Neuron (in vitro differentiated cells): ENCODE measurements around the gene ERGIC1.

Experiments
- H2AFZ ChIP-seq: one replicate; pipeline ENCODE4 v1.6.1; 2013; ENCODE audit warnings: low read depth, mild to moderate bottlenecking, inconsistent platforms, low read length, moderate library complexity
- H3K27me3 ChIP-seq: one replicate; pipeline ENCODE4 v1.6.1; 2013; ENCODE audit warnings: low read length; ENCODE audit not compliant: insufficient read depth
- H3K36me3 ChIP-seq: one replicate; pipeline ENCODE4 v1.6.1; 2013; ENCODE audit warnings: low read length; ENCODE audit not compliant: insufficient read depth
- H3K4me1 ChIP-seq: one replicate; pipeline ENCODE4 v1.6.1; 2013; ENCODE audit warnings: low read length; ENCODE audit not compliant: insufficient read depth
- H3K4me3 ChIP-seq: 2 replicates; pipeline ENCODE4 v1.5.1; 2013; ENCODE audit warnings: mild to moderate bottlenecking, low read length, moderate library complexity
- H3K9me3 ChIP-seq: one replicate; pipeline ENCODE4 v1.6.1; 2013; ENCODE audit warnings: low read length

Gene ERGIC1

GRCh38 chr5:172935096-172935495 lies 101.0 kb downstream of the ERGIC1 start:
- H3K36me3 ChIP-seq: peaks cover 24% of the 10 kb centered on the region
- H3K4me3 ChIP-seq: no peak overlapping the region
- no peaks in the 10 kb centered on the region for H3K9me3 ChIP-seq
- no peak overlapping the region for H2AFZ ChIP-seq
- H3K27me3 ChIP-seq: no peaks in the 10 kb centered on the region
- H3K4me1 ChIP-seq: peaks cover 19% of the 10 kb centered on the region

DNA sequence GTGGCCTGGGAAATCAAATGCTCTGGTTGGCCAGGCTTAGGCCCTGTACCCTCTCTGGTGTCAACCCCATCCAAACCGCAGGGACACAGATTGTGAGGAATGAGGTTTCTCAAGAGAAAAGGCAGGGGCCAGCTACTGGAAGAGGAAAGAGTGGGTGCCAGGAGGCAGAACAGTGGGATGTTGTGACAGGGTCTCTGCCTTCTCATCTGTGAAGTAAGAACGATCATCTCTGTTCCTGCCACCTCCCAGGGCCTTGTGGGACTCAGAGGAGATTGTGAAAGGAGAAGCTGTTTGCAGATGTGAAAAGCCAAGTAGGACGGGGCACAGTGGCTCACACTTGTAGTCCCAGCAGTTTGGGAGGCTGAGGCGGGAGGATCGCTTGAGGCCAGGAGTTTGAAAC lies 102.3 kb downstream of the ERGIC1 start:
- H3K36me3 ChIP-seq: peaks cover 24% of the 10 kb centered on the region

GRCh38 chr5:172939071-172939470 lies 105.0 kb downstream of the ERGIC1 start:
- no peak overlapping the region for H2AFZ ChIP-seq
- peaks cover 32% of the 10 kb centered on the region for H3K36me3 ChIP-seq

More for the DNA sequence above, 102.3 kb downstream of the ERGIC1 start:
- H3K4me3 ChIP-seq: no peak overlapping the region
- H3K4me1 ChIP-seq: peaks cover 23% of the 10 kb centered on the region
- H3K9me3 ChIP-seq: no peaks in the 10 kb centered on the region
- H2AFZ ChIP-seq: no peak overlapping the region
- H3K27me3 ChIP-seq: no peaks in the 10 kb centered on the region

DNA sequence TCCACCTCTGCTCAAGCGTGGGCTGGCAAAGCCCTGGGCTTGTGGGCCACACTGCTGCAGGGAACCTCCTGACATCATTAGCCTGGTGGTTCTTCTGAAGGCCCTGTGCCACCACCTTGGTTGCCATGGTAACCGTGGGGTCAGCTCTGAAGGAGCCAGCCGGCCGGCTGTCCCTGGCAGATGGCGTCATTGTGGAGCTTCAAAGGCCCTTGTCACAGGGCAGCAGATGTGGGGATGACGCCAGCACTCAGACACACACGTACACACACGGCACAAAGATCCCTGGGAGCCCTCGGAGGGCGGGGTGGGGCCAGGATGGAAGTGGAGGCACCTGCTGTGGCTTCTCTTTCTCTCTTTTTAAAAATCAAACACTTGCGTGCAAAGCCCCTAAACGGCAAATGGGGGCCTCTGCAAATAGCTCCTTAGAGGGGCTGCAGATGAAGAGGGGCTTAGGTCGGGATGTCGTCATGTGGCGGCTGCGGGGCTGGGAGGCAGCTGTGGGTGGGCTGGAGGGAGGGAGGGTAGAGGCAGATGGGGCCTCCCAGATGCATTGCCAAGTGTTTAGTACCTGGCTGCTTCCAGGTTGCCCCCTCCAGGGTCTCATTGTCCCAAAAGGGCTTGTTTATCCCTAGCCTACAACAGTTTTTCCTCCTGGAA lies 105.7 kb downstream of the ERGIC1 start:
- H3K9me3 ChIP-seq: no peaks in the 10 kb centered on the region
- peaks cover 28% of the 10 kb centered on the region for H3K36me3 ChIP-seq
- no peak overlapping the region for H3K4me3 ChIP-seq
- H2AFZ ChIP-seq: no peak overlapping the region
- peaks cover 21% of the 10 kb centered on the region for H3K4me1 ChIP-seq
- H3K27me3 ChIP-seq: no peaks in the 10 kb centered on the region

More at GRCh38 chr5:172939071-172939470, 105.0 kb downstream of the ERGIC1 start:
- H3K27me3 ChIP-seq: no peaks in the 10 kb centered on the region
- peaks cover 23% of the 10 kb centered on the region for H3K4me1 ChIP-seq
- no peak overlapping the region for H3K4me3 ChIP-seq
- H3K9me3 ChIP-seq: no peaks in the 10 kb centered on the region

DNA sequence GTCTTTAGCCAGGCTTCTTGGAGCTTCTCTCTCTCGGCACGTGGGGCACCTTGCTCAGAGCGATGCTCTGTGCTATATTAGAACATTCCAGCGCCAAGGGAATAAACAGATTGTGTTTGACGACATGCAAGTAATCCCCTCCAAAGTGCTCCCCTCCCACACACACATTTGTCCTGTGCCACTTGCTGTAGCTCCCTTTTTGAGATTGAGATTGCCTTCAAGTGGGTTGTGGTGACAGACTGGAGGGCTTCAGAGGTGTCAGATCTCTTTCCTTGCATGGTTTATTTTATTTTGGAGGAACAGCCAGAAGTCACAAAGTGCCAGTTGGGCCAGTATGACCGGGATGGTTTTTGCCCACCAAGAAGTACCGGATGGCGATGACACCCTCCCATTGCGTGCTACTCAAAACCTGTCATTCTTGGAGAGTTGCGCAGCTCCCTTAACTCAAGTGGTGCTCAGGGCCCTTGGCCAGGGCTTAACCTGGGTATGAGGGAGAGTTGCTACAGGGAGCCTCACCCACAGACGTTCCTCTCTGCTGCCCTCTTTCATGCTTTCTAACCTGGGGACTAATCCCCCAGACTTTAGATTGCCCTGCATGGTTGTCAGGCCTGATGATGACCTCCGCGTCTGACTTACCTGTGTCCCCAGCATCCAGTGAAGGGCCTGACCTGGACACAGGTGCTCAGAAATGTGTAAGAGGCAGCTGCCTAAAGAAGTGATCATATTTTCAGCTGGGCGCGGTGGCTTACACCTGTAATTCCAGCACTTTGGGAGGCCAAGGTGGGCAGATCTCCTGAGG lies 106.4 kb downstream of the ERGIC1 start:
- Histone ChIP-seq H3K4me3 (no peak overlapping the region), H3K4me1 (peaks cover 16% of the 10 kb centered on the region), H3K27me3 (no peaks in the 10 kb centered on the region), H3K9me3 (no peaks in the 10 kb centered on the region), H2AFZ (no peak overlapping the region), H3K36me3 (peaks cover 24% of the 10 kb centered on the region)

GRCh38 chr5:172941067-172941516 lies 107.0 kb downstream of the ERGIC1 start:
- peaks cover 25% of the 10 kb centered on the region for H3K36me3 ChIP-seq

GRCh38 chr5:172942556-172942955 lies 108.5 kb downstream of the ERGIC1 start:
- H3K9me3 ChIP-seq: no peaks in the 10 kb centered on the region

More at GRCh38 chr5:172941067-172941516, 107.0 kb downstream of the ERGIC1 start:
- Histone ChIP-seq H2AFZ (no peak overlapping the region), H3K4me1 (peaks cover 16% of the 10 kb centered on the region), H3K27me3 (no peaks in the 10 kb centered on the region), H3K4me3 (no peak overlapping the region), H3K9me3 (no peaks in the 10 kb centered on the region)

GRCh38 chr5:172943283-172943841 lies 109.3 kb downstream of the ERGIC1 start:
- no peak overlapping the region for H2AFZ ChIP-seq
- no peaks in the 10 kb centered on the region for H3K9me3 ChIP-seq
- H3K4me1 ChIP-seq: peaks cover 16% of the 10 kb centered on the region
- H3K4me3 ChIP-seq: no peak overlapping the region
- H3K27me3 ChIP-seq: no peaks in the 10 kb centered on the region
- H3K36me3 ChIP-seq: peaks cover 23% of the 10 kb centered on the region

More at GRCh38 chr5:172942556-172942955, 108.5 kb downstream of the ERGIC1 start:
- no peaks in the 10 kb centered on the region for H3K27me3 ChIP-seq
- peaks cover 16% of the 10 kb centered on the region for H3K4me1 ChIP-seq
- peaks cover 24% of the 10 kb centered on the region for H3K36me3 ChIP-seq
- no peak overlapping the region for H2AFZ ChIP-seq
- H3K4me3 ChIP-seq: no peak overlapping the region

DNA sequence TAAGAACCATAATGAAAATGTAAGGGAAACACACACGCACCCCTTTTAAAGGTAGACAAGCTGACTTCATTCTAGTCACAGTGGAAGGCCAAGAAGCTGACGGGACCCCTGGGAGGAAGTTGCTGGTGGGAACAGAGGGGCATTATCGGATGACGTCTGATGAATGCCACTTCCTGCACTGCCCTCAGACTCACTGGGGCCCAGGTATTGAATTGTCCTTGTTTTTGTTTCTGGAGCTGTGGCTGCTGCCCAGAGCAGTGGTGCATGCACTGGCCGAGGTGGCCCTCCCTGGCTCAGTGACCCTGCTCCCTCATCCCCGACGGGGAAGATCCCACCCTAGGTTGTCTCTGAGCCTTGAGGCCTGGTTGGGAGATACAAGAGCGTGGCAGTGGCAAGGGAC lies 109.9 kb downstream of the ERGIC1 start:
- H2AFZ ChIP-seq: no peak overlapping the region
- no peaks in the 10 kb centered on the region for H3K27me3 ChIP-seq
- no peak overlapping the region for H3K4me3 ChIP-seq
- H3K9me3 ChIP-seq: no peaks in the 10 kb centered on the region
- H3K36me3 ChIP-seq: peaks cover 23% of the 10 kb centered on the region
- peaks cover 16% of the 10 kb centered on the region for H3K4me1 ChIP-seq

- H3K4me1 ChIP-seq: peaks cover 8% of the 10 kb centered on the region
- H3K9me3 ChIP-seq: no peaks in the 10 kb centered on the region
- peaks cover 26% of the 10 kb centered on the region for H3K36me3 ChIP-seq
- no peak overlapping the region for H3K4me3 ChIP-seq
- H2AFZ ChIP-seq: no peak overlapping the region
- H3K27me3 ChIP-seq: no peaks in the 10 kb centered on the region
Observed at GRCh38 chr5:172944741-172945140, 110.7 kb downstream of the ERGIC1 start.

DNA sequence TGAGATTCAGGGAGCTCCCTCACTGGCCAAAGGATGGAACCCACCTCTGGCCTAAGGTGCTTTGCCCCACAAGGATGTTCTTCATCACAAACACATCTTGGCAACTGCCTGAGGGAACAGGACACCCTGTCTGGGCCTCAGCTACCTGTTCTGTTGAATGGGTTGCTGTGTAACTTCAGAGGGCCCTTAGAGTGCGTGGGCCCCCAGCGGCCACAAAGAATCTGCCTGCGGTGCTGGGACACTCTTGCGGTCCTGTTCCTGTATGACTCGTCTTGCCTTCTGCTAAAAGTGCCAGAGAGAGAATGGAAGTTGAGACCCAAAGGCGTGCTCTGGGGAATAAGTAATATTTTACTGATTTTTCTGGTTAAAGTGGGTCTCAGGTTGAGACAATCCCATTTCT lies 111.1 kb downstream of the ERGIC1 start:
- H3K9me3 ChIP-seq: no peaks in the 10 kb centered on the region
- H2AFZ ChIP-seq: no peak overlapping the region
- peaks cover 6% of the 10 kb centered on the region for H3K4me1 ChIP-seq
- peaks cover 26% of the 10 kb centered on the region for H3K36me3 ChIP-seq
- H3K27me3 ChIP-seq: no peaks in the 10 kb centered on the region
- no peak overlapping the region for H3K4me3 ChIP-seq

DNA sequence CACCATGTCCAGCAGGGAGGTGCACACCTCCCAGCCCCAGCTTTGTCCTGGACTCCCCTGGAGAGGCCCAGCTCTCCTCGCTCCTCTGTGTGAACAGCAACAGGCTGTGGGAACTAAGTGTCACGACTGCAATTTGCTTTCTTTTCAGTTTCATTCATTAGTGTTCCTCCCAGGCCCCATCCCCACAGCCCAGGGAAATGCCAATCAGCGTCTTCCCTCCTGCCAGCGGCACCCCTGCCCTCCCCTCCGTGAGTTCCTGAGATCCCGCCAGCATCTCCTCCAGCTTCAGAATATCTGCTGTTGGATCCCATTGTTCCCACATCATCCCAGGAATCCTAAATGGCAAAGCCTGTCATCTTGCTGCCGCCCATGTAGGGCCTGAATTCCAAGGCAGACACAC lies 112.1 kb downstream of the ERGIC1 start:
- no peaks in the 10 kb centered on the region for H3K4me1 ChIP-seq
- no peaks in the 10 kb centered on the region for H3K9me3 ChIP-seq
- no peak overlapping the region for H3K4me3 ChIP-seq
- no peaks in the 10 kb centered on the region for H3K27me3 ChIP-seq
- peaks cover 32% of the 10 kb centered on the region for H3K36me3 ChIP-seq
- H2AFZ ChIP-seq: no peak overlapping the region

DNA sequence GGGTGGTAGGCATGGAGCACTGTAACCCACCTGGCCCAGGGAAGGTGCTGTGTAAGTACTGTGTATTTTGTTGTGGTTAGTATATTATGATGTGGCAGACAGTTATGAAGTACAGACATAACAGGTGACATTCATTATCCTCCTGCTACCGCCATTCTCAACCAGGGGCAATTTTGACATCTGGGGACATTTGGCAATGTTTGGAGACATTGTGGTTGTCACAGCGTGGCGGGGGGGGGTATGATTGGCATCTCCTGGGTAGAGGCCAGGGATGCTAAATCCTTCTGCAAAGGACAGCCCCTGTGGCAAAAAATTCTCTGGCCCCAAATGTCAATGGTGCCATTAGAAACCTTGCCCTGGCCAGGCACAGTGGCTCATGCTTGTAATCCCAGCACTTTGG lies 115.4 kb downstream of the ERGIC1 start:
- no peak overlapping the region for H2AFZ ChIP-seq
- H3K4me3 ChIP-seq: no peak overlapping the region
- H3K36me3 ChIP-seq: peaks cover 25% of the 10 kb centered on the region
- no peaks in the 10 kb centered on the region for H3K9me3 ChIP-seq
- H3K27me3 ChIP-seq: no peaks in the 10 kb centered on the region
- H3K4me1 ChIP-seq: no peaks in the 10 kb centered on the region
